HepG2 (cell line): ENCODE data around the gene SLC4A5. TPM values are rescaled to one million over a fixed set of nuclear protein-coding genes. Genes with fewer than 3 reads are reported as not detected.

Source experiments
- ARID5B ChIP-seq: IDR thresholded peaks from 2 replicates; pipeline ENCODE4 v1.4.0; 2020; ENCODE audit warnings: mild to moderate bottlenecking, missing genetic modification reagents
- CCDC6 ChIP-seq: sonication (generic); formaldehyde crosslinking; IDR thresholded peaks from 2 replicates; pipeline ENCODE4 v1.8.1; 2022; ENCODE audit warnings: mild to moderate bottlenecking, missing genetic modification reagents, moderate library complexity
- CENPX ChIP-seq: sonication (generic); formaldehyde crosslinking; IDR thresholded peaks from 2 replicates; pipeline ENCODE4 v1.9.0; 2021; ENCODE audit warnings: mild to moderate bottlenecking, missing genetic modification reagents, moderate library complexity
- FOXA3 ChIP-seq: IDR thresholded peaks from 2 replicates; pipeline ENCODE4 v1.6.1; 2016; ENCODE audit warnings: missing genetic modification reagents, missing compliant biosample characterization
- GATAD2A ChIP-seq: IDR thresholded peaks from 2 replicates; pipeline ENCODE4 v1.6.1; 2016
- HOMEZ ChIP-seq: IDR thresholded peaks from 2 replicates; pipeline ENCODE4 v1.6.1; 2016; ENCODE audit warnings: low read depth
- KDM1A ChIP-seq: IDR thresholded peaks from 2 replicates; pipeline ENCODE4 v1.6.1; 2016; ENCODE audit warnings: missing compliant biosample characterization
- KLF9 ChIP-seq: IDR thresholded peaks from 2 replicates; pipeline ENCODE4 v1.6.1; 2016; ENCODE audit warnings: low read depth
- LRRFIP1 ChIP-seq: sonication (generic); formaldehyde crosslinking; conservative IDR thresholded peaks from 2 replicates; pipeline ENCODE4 v1.4.0; 2020; ENCODE audit warnings: missing genetic modification reagents
- MAFK ChIP-seq, 2 experiments: IDR thresholded peaks in 1 of 2; conservative IDR thresholded peaks in 1 of 2; 2 replicates each; pipeline ENCODE4 v1.6.1; 2011; ENCODE audit warnings: improper control_type of control experiment in 2 of 2, low read length in 2 of 2
- MXD1 ChIP-seq: sonication (generic); formaldehyde crosslinking; IDR thresholded peaks from 2 replicates; pipeline ENCODE4 v1.4.0; 2020; ENCODE audit warnings: mild to moderate bottlenecking, missing genetic modification reagents
- NR2F6 ChIP-seq, 2 experiments: IDR thresholded peaks; 2 replicates each; pipeline ENCODE4 v1.6.1; 2016; ENCODE audit warnings: antibody characterized with exemption in 1 of 2, mild to moderate bottlenecking in 1 of 2
- PHF20 ChIP-seq: sonication (generic); formaldehyde crosslinking; IDR thresholded peaks from 2 replicates; pipeline ENCODE4 v1.5.0; 2020; ENCODE audit warnings: mild to moderate bottlenecking, missing genetic modification reagents
- RARA ChIP-seq: IDR thresholded peaks from 2 replicates; pipeline ENCODE4 v1.6.1; 2016; ENCODE audit warnings: missing genetic modification reagents, missing compliant biosample characterization
- RXRB ChIP-seq: IDR thresholded peaks from 2 replicates; pipeline ENCODE4 v1.6.1; 2016; ENCODE audit warnings: borderline replicate concordance, missing genetic modification reagents, missing compliant biosample characterization
- TBX3 ChIP-seq: fragments of 450-650 bp; IDR thresholded peaks from 2 replicates; pipeline ENCODE4 v1.6.1; 2017; ENCODE audit warnings: antibody characterized with exemption, mild to moderate bottlenecking, inconsistent platforms, borderline replicate concordance
- ZMYM2 ChIP-seq: sonication (generic); formaldehyde crosslinking; IDR thresholded peaks from 2 replicates; pipeline ENCODE4 v1.8.0; 2022; ENCODE audit warnings: mild to moderate bottlenecking, missing genetic modification reagents
- ZNF12 ChIP-seq: sonication (generic); formaldehyde crosslinking; IDR thresholded peaks from 2 replicates; pipeline ENCODE4 v1.5.0; 2020; ENCODE audit warnings: missing genetic modification reagents
- ZNF501 ChIP-seq: sonication (generic); formaldehyde crosslinking; IDR thresholded peaks from 2 replicates; pipeline ENCODE4 v1.5.1; 2020; ENCODE audit warnings: mild to moderate bottlenecking, moderate library complexity, missing genetic modification reagents
- ZNF589 ChIP-seq: sonication (generic); formaldehyde crosslinking; conservative IDR thresholded peaks from 2 replicates; pipeline ENCODE4 v1.8.0; 2022; ENCODE audit warnings: mild to moderate bottlenecking, moderate library complexity, missing genetic modification reagents
- ZSCAN29 ChIP-seq: sonication (generic); formaldehyde crosslinking; conservative IDR thresholded peaks from 2 replicates; pipeline ENCODE4 v1.4.0; 2020; ENCODE audit warnings: mild to moderate bottlenecking, missing genetic modification reagents
- polyA plus RNA-seq, 8 experiments: library from polyadenylated mRNA; depleted of rRNA in 3 of 8; stranded (reverse) in 7 of 8; unstranded in 1 of 8; fragments of >200 nt; fragmentation: Illumina TruSeq in 4 of 8; extraction: Trizol in 4 of 8; gene quantifications; 2 replicates each; pipeline versions ENCODE4 v1.2.1 to v1.2.3, GENCODE V29; 2011 to 2016; ENCODE audit warnings: low read depth in 4 of 8, missing spikeins in 1 of 8, mixed read lengths in 1 of 8; ENCODE audit not compliant: insufficient read depth in 1 of 8
- total RNA-seq, 5 experiments: library from RNA; depleted of rRNA; stranded (reverse); fragments of >200 nt; fragmentation: Illumina TruSeq; extraction: Trizol; gene quantifications; 2 replicates each; pipeline ENCODE4 v1.2.3, GENCODE V29; 2016; ENCODE audit warnings: low read depth in 1 of 5

SLC4A5 gene
- total and polyA plus RNA-seq, 2 of the 13 experiments (the other 11 are each of a cell fraction or from before 2014, with no cell fraction given) = 0.50 TPM; not detected in 1

- no peak for TF ChIP-seq ZNF589
- TF ChIP-seq ZNF501 (CRISPR knock-in tag) = peak; percentile 53; the same call in 1 of the 2 replicates
- TF ChIP-seq CENPX (CRISPR knock-in tag) = no peak
- no peak for TF ChIP-seq KDM1A (CRISPR knock-in tag)
- TF ChIP-seq FOXA3 (CRISPR knock-in tag) = peak; percentile 93
- peak; percentile 90 for TF ChIP-seq ZSCAN29 (CRISPR knock-in tag)
- peak; percentile 87 for TF ChIP-seq RARA (CRISPR knock-in tag)
- 0 out of 2 replicates have a peak, but pooled peaks have one; percentile 22 for TF ChIP-seq ZMYM2
- no peak for TF ChIP-seq LRRFIP1 (CRISPR knock-in tag)
- TF ChIP-seq ARID5B (CRISPR knock-in tag) = peak; percentile 75
- no peak for TF ChIP-seq MXD1 (CRISPR knock-in tag)
- peak; percentile 37; the same call in 1 of the 2 replicates for TF ChIP-seq GATAD2A
- peak; percentile 54; the same call in 1 of the 2 replicates for TF ChIP-seq TBX3
- TF ChIP-seq MAFK (conservative IDR thresholded peaks at IDR 0.05 in 1 of 2, IDR thresholded peaks at IDR 0.05 in 1 of 2; ENCODE audit: low read length in 2 of 2) = 0 out of 4 replicates have a peak, but pooled peaks have one; percentile 17 to 19
- TF ChIP-seq ZNF12 (CRISPR knock-in tag) = 0 out of 2 replicates have a peak, but pooled peaks have one; percentile 13
- TF ChIP-seq RXRB (CRISPR knock-in tag) = peak; percentile 70; the same call in 1 of the 2 replicates
- TF ChIP-seq KLF9 (CRISPR knock-in tag) = no peak
- no peak for TF ChIP-seq PHF20
- no peak for TF ChIP-seq CCDC6 (CRISPR knock-in tag)
- peak; percentile 80 for TF ChIP-seq NR2F6 (IDR thresholded peaks at IDR 0.05)
- peak; percentile 79 for TF ChIP-seq NR2F6 (CRISPR knock-in tag; IDR thresholded peaks at IDR 0.05)
- TF ChIP-seq HOMEZ (CRISPR knock-in tag) = peak; percentile 52; the same call in 1 of the 2 replicates
These were observed 50.5 kb downstream of the SLC4A5 start (continued) for GRCh38 chr2:74292751-74293150.
